NK-92 (cell line): ENCODE data around the gene TPP1.

Source experiments
- DNase-seq: peaks from one replicate; lab custom pipeline; 2025; ENCODE audit not compliant: unreplicated experiment; lab: John Stamatoyannopoulos, UW

Gene TPP1

GRCh38 chr11:6612213-6613041 lies 6.8 kb downstream of the TPP1 start, which contains the start of gene TAF10:
TAF10 (minus strand) TSS chr11:6612216; CDS start chr11:6612189, 27 bp downstream.
- DNase-seq, result peak; percentile 68

GRCh38 chr11:6611963-6612212 lies 7.3 kb downstream of the TPP1 start:
- no peak for DNase-seq

GRCh38 chr11:6611092-6611962 lies 7.9 kb downstream of the TPP1 start:
- DNase-seq, result no peak

GRCh38 chr11:6610591-6610990 lies 8.6 kb downstream of the TPP1 start:
- no peak for DNase-seq

GRCh38 chr11:6609502-6610015 lies 9.7 kb downstream of the TPP1 start:
- no peak for DNase-seq

GRCh38 chr11:6608726-6609501 lies 10.3 kb downstream of the TPP1 start:
- DNase-seq, result no peak

- DNase-seq, result no peak
These were observed 11.2 kb downstream of the TPP1 start for GRCh38 chr11:6608011-6608410.

GRCh38 chr11:6607190-6607795 lies 11.9 kb downstream of the TPP1 start:
- no peak for DNase-seq

GRCh38 chr11:6606471-6607189 lies 12.6 kb downstream of the TPP1 start:
- DNase-seq, result no peak

GRCh38 chr11:6604790-6605189 lies 14.4 kb downstream of the TPP1 start:
- DNase-seq, result no peak

- no peak for DNase-seq
These were observed 15.1 kb downstream of the TPP1 start for GRCh38 chr11:6604081-6604626.

GRCh38 chr11:6603287-6604080 lies 15.7 kb downstream of the TPP1 start, which contains the start of the genes ILK and RRP8:
ILK (plus strand) TSS chr11:6603774; CDS start chr11:6604272, 498 bp downstream.
RRP8 (minus strand) TSS chr11:6603616; CDS start chr11:6603502, 114 bp downstream.
- DNase-seq, result no peak

- no peak for DNase-seq
These were observed 16.9 kb downstream of the TPP1 start for GRCh38 chr11:6602096-6602940.

- no peak for DNase-seq
These were observed 18.2 kb downstream of the TPP1 start for GRCh38 chr11:6601041-6601461.

GRCh38 chr11:6599881-6600390 lies 19.3 kb downstream of the TPP1 start:
- DNase-seq, result no peak

- no peak for DNase-seq
These were observed 19.8 kb downstream of the TPP1 start for GRCh38 chr11:6599449-6599848.

GRCh38 chr11:6598555-6598954 lies 20.7 kb downstream of the TPP1 start:
- no peak for DNase-seq
